Central memory CD4-positive, alpha-beta T cell (primary cell): ENCODE measurements around the gene ABCA3.

Source experiments
- DNase-seq: peaks from one replicate; pipeline ENCODE4 v3.0.0; 2022

The ABCA3 gene

GRCh38 chr16:2350500-2350899, 10.0 kb upstream of the ABCA3 start:
- DNase-seq = no peak

GRCh38 chr16:2343211-2343610, 2.7 kb upstream of the ABCA3 start:
- DNase-seq = no peak

- no peak for DNase-seq
Observed at GRCh38 chr16:2341456-2342447, 1.2 kb upstream of the ABCA3 start.

GRCh38 chr16:2339521-2340484, 725 bp downstream of the ABCA3 start:
- peak; percentile 27 for DNase-seq

GRCh38 chr16:2337431-2338296, 2.9 kb downstream of the ABCA3 start:
- no peak for DNase-seq

- no peak for DNase-seq
Observed at GRCh38 chr16:2335286-2335895, 5.1 kb downstream of the ABCA3 start.

- DNase-seq = no peak
Observed at GRCh38 chr16:2333772-2334379, 6.7 kb downstream of the ABCA3 start.

GRCh38 chr16:2333231-2333630, 7.3 kb downstream of the ABCA3 start:
- DNase-seq = no peak

GRCh38 chr16:2331931-2332267, 8.6 kb downstream of the ABCA3 start:
- no peak for DNase-seq

- no peak for DNase-seq
Observed at GRCh38 chr16:2331199-2331930, 9.2 kb downstream of the ABCA3 start.

GRCh38 chr16:2329532-2329931, 11.0 kb downstream of the ABCA3 start:
- DNase-seq = no peak

- no peak for DNase-seq
Observed at GRCh38 chr16:2328428-2328827, 12.1 kb downstream of the ABCA3 start.

GRCh38 chr16:2326191-2326590, 14.3 kb downstream of the ABCA3 start:
- DNase-seq = no peak

- no peak for DNase-seq
Observed at GRCh38 chr16:2325791-2326190, 14.7 kb downstream of the ABCA3 start.

GRCh38 chr16:2325181-2325580, 15.3 kb downstream of the ABCA3 start:
- no peak for DNase-seq

GRCh38 chr16:2324296-2324859, 16.1 kb downstream of the ABCA3 start:
- DNase-seq = no peak

- no peak for DNase-seq
Observed at GRCh38 chr16:2323701-2324100, 16.8 kb downstream of the ABCA3 start.

- DNase-seq = no peak
Observed at GRCh38 chr16:2319606-2320005, 20.9 kb downstream of the ABCA3 start.

GRCh38 chr16:2317231-2318020, 23.1 kb downstream of the ABCA3 start:
- DNase-seq = no peak
